HG03025 (cell line): ENCODE measurements around the gene ME3.

Source experiments
- ATAC-seq: cut with Tn5 transposase; IDR thresholded peaks from one replicate; pipeline ENCODE4 v1.9.1; 2021; ENCODE audit warnings: mild to moderate bottlenecking, moderate library complexity; ENCODE audit not compliant: unreplicated experiment, low FRiP score

ME3 gene

DNA sequence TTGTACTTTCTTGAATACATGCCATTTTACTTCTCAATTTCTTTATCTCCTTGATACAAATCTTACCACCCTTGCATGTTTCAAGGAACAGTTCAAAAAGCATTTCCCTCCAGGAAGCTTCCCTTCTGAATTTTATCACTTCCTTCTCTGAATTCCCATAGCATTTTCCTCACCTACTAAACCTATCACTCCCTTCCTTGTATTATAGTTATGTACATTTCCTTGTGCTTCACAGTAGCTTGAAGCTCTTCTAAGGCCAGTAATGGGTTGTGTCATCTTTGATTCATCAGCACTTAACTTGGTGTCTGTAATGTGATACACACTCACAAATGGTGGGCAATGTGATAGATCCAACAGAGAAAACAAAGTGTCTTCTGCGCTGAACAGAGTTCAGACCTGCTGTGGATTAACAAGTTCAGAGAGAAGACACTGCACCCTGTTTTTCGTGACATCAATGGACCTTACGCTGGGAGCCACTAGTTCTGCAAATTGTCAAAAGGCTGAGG lies 170.2 kb downstream of the ME3 start:
- no peak for ATAC-seq

DNA sequence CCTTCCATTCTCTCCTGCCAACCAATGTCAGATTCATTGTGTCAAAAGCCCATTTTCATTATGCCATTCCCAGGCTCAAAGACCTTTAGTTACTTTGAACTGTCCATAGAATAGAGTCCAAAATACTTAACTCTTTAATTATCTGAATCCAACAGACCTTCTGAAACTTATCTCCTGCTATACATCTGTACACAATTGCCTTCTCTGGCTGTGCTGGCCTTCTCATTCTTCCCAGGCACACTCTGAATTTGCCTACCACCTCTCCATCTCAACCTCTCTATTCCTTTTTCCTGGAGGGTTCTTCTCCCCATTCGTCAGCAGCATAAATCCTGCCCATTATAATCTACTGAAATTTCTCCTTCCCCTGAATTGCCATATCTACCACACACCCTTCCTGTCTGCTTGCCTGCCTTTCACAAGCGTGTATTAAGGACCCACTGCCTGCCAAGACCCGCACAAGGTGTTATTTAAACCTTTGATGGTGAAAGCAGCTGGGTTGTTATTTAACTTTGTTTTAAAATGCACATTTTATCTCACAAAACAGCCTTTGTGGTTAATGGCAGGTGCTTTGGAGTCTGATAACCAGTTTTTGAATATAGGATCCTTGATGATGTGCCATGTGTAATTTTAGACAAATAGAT lies 171.8 kb downstream of the ME3 start:
- no peak for ATAC-seq

DNA sequence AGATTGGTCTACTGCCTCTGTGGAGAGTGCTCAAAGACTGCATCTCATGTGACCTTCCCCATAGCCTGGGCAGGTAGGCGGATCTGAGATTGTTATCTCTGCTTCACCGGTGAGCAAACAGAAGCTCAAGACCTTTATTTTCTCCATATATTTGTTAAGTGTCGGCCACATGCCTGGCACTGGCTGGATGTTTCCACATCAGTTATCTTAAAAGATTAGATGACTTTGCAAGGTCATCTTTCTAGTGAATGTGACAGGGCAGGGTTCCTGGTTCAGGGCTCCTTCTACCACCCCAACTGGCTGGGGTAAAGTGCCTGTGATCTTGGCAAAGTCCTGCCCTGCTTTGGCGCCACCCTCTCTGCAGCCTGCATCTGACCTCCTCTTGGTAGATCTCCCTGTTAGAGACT lies 172.7 kb downstream of the ME3 start:
- no peak for ATAC-seq

DNA sequence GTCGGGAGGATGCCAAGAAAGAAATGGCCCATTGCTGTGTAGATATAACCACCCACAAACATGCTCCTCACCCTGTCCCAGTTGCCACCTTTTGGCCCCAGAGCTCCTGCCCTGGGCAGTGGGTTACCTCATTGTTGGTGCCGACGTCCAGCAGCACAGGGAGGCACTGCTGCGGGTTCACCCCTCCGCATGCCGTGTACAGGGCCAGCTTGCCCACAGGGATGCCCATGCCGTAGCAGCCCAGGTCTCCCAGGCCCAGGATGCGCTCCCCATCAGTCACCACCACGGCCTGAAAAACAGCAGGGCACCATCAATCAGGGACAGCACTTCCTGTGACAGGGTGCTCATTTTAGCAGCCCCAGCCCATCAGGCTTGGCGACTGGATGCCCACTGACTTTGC lies 174.6 kb downstream of the ME3 start:
- no peak for ATAC-seq

DNA sequence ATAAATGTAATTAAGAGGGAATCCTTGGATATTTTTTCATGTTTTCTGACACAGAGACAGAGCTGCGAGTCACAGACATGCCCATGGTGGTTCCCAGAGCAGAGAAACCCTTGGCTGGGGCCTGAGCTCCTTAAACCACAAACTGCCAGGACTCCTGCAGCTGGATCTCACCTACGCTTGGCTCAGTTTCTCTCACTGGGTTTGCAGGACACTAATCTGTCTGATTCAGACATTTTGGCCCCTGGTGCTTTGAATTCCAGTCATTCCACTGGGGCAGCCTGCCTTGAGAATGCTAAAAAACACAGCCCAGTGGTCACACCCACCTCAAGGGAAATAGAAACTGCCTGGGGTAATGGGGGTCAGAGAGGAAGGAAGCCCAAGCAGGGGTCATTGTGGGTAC lies 175.1 kb downstream of the ME3 start:
- ATAC-seq, result no peak

DNA sequence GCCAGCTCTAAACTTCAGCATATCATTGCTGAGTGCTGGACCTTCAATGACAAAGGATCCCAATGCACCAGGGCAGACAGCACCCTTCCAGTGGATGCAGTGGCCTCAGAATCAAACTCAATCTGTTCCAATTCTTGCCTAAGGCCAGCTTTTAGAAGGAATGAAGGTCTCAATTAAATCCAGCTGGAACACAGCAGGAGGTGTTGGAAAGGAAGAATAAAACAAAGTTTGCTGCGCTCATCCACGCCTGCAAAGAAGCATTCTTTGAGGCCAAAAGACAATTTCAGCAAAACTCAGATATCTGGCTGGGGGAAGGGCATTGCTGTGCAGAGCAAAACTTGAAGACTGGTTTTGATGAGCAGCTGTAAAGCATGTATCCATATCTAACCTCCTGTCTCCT lies 177.1 kb downstream of the ME3 start:
- no peak for ATAC-seq

DNA sequence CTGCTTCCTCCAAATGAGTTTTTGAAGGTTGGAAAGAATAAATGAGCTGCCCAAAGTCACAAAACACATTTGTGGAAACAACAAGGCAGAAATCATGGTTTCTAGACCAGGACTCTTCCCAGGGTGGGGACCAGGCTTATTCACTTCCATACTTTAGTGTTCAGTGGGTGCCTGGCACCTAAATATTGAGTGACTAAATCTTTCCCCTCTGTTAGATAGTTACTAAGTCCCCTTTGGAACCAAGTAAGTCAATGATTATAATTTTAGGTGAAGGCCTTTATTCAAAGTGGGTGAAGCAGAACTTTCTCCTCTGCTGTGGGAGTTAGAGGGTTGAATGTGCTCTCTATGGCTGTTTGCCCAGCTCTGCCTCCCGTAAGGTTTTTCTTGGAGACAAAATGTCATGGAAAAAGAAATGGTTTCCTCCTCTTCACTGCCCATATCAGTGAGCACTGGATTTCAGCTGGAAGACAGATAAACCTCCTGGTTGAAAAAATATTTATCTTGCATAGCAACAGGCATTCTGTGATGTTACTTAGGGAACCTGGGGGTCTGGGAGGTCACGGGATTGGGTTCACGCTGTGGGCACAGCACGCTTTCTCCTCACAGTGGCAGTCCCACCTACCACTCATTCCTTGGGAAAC lies 179.9 kb downstream of the ME3 start:
- no peak for ATAC-seq

DNA sequence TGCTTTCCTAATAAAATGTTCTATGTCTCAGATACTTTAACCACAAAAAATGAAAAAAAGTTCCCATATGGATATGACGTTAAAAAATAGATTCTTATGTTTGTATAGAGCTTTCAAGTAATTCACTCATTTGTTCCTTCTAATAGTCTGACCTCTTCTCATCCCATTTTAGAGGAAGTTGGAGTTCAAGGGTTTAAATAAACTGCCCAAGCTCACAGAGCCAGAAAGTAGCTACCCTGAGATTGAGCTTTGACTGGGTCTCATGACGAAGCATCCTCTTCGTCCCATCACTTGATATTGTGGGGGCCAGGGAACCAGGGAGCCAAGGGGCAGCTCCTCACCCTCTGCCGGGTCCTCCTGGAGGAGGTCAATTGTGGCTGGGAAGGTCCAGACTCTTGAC lies 181.4 kb downstream of the ME3 start:
- no peak for ATAC-seq

DNA sequence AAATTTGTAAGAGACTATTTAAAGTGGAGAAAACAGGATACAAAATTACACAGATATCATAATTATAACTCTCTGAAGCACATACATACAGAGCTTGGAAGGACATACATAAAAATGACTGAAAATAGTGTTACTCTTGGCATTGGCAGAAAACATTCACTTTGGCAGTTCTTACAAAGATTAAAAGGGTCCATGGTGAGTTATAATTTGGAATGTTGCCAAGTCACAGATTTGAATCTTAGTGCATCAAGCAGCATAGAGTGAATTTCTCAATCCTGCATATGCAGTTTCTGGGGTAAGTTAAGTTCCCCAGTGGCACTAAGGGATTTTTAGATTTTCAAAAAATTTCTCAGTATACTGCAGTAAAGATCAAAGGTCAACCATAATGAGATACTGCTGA lies 181.8 kb downstream of the ME3 start:
- ATAC-seq, result no peak

DNA sequence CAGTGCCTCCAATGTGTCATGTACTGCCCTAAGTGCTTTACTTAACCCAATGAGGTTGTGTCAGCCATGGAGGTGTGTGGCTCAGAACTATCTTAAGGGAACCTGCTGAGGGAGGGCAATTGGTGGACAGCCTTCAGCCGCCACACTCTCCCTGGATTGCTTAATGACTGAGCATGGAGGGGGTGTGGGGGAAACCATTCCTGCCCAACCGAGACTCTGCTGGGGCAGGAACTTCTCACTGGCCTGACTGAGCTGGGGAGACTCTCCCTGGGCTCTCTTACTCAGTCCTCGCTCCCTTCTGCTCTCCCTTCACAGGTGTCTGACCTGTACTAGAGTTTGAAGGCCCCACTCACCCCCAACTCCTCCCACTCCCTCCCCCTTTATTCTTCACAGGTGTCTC lies 183.0 kb downstream of the ME3 start:
- ATAC-seq, result no peak

DNA sequence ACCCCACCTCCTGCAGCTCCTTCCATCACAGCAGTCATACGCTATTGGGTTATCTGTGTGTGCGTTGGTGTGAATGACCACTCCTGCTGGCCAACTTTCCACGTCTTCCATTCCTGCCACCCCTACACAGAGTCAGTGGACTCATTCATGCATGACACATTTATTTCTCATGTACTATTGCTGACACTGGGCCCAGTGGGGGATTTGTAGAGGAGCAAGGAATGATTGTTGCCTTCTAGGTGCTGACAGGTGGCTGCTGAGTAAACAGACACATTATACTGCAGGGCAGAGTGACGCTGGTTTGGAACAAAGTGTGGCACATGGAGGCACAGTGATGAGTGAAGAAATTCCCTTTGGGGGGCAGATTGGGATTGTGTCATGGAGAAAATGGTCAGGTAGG lies 183.9 kb downstream of the ME3 start:
- ATAC-seq, result no peak

DNA sequence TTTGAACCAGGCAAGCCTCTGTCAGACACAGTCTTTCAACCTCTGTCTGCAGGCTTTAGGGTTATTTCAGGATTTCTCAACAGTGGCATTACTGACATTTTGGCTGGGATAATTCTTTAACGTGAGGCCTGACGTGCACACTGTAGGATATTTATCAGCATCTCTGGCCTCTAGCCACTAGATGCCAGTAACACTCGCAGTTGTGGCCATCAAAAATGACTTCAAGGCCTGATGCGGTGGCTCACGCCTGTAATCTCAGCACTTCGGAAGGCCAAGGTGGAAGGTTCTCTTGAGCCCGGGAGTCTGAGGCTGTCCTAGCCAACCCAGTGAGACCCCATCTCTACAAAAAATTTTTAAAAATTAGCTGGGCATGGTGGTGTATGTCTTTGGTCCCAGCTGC lies 184.7 kb downstream of the ME3 start:
- no peak for ATAC-seq

DNA sequence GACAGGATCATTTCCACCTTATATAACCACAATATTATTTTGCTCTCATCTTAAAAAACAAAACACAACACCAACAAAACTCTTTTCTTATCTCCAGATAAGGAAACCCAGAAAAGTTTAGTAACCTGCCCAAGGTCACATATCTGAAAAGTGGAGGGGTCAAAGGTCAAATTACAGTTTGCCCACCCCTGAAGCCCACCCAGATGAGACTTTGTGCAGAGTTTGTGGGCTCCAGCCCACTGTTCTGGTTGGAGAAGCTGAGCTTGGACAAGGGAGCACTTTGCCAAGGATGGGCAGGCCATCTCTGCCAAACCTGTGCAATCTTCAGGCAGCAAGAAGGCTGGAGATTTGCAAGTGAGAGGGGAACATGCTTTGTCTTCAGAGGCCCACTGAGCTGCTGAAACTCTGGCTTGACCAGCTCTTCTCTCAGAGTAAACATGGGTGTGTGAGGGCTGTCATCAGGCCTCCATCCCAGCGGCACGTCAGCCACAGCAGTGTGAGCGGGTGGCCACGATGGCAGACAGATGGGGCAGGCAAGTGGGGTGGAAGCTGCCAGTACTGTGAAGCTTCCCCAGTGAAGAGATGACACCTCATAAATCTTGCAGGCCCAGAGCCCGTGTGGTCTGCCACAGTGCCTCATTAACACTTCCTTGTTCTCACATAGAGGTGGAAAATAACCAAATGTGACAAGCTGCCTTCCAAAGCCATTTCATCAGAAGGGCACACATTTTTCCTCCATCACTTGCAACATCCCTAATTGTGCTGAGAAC lies 186.0 kb downstream of the ME3 start:
- ATAC-seq, result no peak

DNA sequence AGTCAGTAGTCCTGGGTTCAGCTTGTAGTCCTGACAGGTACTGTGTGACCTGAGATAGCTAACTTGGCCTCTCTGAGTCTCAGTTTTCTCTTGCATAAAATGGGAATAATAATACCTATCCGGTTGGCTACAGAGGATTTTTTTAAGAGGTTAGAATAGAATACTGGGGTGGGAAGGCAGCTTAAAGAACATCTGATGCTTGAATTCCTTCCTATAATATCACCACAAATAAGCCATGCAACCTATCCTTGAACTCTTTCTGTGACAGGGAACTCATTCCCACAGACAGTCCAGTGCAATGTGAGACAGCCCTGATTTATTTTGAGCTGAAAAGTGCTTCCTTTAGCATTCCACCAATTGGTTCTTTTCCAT lies 187.6 kb downstream of the ME3 start:
- no peak for ATAC-seq

DNA sequence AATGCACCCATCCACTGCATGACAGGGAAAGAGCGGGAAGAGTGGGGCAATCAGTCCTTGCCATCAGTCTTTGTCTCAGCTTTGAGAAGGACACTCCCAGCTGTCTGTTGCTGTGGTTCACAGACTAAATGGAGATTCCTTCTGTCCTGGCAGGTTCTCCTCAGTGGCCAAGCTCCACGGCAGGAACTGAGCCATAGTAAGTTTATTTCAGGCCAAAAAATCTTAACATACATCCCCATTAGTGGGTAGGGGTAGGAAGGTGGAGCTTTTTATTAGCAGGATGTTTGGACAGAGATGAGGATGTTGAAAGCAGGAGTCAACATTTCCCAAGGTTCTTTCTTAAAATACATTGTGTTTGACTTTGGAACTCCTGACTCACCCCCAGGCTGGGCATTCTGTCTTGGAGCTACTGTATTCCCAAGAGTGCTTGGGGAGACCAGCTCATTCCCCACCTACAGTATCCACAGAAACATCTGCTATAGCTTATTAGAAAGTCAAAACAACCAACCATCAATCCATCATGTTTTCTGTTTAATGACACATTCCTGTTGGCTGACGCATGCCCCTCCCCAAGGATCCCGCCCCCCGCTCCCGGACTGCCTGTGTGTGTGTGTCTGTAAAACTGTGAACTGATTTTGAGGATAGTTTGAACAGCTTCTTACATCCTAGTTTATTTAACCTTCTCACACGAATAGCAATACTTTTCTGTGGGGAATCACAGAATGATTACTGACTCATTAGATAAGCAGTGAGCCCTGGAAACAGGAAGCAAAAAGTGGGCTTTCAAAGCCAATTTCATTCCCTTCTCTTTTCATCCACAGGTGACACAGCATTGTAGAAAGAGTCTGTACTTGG lies 188.2 kb downstream of the ME3 start:
- ATAC-seq, result no peak

DNA sequence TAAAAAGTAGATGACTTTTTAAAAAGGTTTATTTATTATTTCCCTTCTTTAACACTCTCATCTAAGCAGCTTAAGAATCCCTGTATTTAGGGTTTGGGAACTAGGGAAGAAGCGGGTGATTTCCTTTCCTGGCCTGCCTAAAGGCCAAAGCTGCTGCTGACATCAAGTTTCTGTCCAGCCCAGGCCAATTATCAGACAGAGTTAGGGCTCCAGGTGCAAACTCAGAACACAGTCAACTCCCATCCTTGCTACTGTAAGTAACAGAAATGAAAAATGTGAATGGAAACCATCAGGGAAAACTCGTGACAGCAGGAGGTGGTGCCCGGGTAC lies 188.8 kb downstream of the ME3 start:
- ATAC-seq, result no peak

DNA sequence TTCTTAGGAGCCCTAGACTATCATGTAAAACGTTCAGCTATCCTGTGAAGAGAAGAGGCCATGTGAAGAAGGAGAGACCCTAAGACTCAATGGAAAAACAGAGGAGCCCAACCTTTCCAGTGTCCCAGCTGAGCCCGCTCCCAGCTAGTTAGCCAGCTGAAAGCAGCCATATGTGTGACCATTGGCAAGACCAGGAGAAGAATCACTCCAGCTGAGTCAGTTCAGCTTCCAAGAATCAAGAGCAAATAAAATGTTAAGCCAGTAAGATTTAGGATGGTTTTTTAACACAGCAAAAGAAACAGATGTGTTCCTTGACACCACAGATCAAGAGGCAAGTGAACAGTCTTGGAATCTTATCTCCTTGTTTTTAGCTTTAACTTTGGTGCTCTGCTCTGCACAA lies 189.7 kb downstream of the ME3 start:
- no peak for ATAC-seq

DNA sequence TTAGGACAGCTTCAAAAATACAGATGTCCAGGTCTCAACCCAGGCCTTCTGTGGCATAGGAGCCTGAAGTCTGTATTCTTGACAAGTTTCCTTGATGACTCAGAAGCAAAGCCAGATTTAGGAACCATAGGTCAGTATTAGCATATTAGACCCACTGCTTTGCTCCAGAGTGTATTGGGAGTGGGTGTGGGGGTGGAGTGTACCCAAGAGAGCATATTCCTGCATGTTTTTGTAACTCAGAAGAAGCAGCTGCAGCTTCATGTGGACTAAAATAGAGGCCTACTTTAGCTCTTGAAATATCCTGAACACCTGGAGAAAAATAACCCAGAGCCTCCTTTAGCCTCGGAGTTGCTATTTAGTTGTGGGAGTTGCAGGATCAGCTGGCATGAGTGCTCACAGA lies 191.0 kb downstream of the ME3 start:
- ATAC-seq, result no peak

DNA sequence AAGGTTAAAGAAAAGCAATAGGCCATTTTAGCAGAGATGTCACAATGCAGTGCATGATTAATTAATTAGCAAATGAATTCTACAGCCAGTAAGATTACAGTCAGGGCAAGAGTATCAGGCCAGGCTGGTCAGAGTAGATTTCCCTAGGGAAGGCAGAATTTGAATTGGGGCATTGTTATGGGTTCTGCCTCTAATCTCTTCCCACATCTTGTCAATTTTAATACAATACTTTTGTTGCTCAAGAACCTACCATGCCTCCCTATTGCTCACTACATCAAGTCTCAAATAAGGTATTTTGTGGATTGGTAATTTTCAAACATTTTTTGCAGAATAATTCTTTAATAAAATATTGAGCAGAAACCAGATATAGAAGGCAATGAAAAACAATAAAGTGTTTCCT lies 194.1 kb downstream of the ME3 start:
- ATAC-seq, result no peak

DNA sequence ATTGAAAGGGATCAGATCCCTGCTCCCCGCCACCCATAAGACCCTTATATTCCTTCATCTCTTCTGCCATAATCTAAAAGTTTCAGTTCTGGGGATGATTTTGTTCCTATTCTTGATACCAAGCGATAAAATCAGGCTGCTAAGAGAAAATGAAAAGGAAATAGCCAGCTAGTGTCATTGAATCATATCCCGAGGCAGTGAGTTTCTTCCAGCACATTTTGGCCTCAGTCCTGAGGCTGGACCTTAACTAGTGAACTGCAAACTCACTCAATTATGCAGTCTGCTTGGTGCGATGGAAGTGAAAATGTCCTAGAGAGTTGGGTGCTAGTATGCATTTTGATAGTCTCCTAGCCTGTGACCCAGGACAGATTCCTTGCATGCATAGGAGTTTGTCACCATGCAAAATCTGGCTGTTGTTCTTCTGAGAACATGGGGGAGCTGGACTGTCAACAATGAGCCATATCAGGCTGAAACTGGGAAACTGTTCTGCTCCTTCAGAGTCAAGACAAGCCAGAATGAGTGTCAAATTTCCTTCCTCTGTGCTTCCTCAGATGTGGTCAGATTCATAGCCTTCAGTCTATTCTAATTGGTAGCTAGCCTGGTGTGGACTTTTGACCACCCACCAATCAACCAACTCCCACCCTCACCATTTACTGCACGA lies 194.8 kb downstream of the ME3 start:
- ATAC-seq, result no peak
